ENCODE results near the gene ENAH.
"Not testable (repeated sequence)": the region's sequence is repeated elsewhere in the genome, so short reads cannot be mapped to it uniquely, and the experiment has no call there.

The ENAH gene

GRCh38 chr1:225674381-225674780, 21.5 kb upstream of the ENAH start:
- DNase-seq (ENCODE audit: low read depth): no peak

- no peak for DNase-seq (ENCODE audit: low read depth)
Measured at GRCh38 chr1:225670806-225671733, 18.1 kb upstream of the ENAH start.

- DNase-seq (ENCODE audit: low read depth): no peak
Measured at GRCh38 chr1:225670356-225670755, 17.4 kb upstream of the ENAH start.

- no peak for DNase-seq (ENCODE audit: low read depth)
Measured at GRCh38 chr1:225668222-225668621, 15.3 kb upstream of the ENAH start.

GRCh38 chr1:225667362-225667761, 14.4 kb upstream of the ENAH start:
- no peak for DNase-seq (ENCODE audit: low read depth)

- no peak for DNase-seq (ENCODE audit: low read depth)
Measured at GRCh38 chr1:225666495-225666894, 13.6 kb upstream of the ENAH start.

GRCh38 chr1:225664762-225665161, 11.8 kb upstream of the ENAH start:
- no peak for DNase-seq (ENCODE audit: low read depth)

- no peak for DNase-seq (ENCODE audit: low read depth)
Measured at GRCh38 chr1:225662155-225662554, 9.2 kb upstream of the ENAH start.

GRCh38 chr1:225660544-225660946, 7.6 kb upstream of the ENAH start:
- no peak for DNase-seq (ENCODE audit: low read depth)

- DNase-seq (ENCODE audit: low read depth): no peak
Measured at GRCh38 chr1:225658041-225658440, 5.1 kb upstream of the ENAH start.

GRCh38 chr1:225657462-225657989, 4.6 kb upstream of the ENAH start:
- no peak for DNase-seq (ENCODE audit: low read depth)

GRCh38 chr1:225656259-225656655, 3.3 kb upstream of the ENAH start:
- DNase-seq (ENCODE audit: low read depth): not testable (repeated sequence)

- no peak for DNase-seq (ENCODE audit: low read depth)
Measured at GRCh38 chr1:225655509-225656258, 2.8 kb upstream of the ENAH start.

GRCh38 chr1:225654688-225655508, 2.0 kb upstream of the ENAH start:
- DNase-seq (ENCODE audit: low read depth): no peak

- DNase-seq (ENCODE audit: low read depth): no peak
Measured at GRCh38 chr1:225654277-225654597, 1.3 kb upstream of the ENAH start.

- no peak for DNase-seq (ENCODE audit: low read depth)
Measured at GRCh38 chr1:225653463-225654276, 747 bp upstream of the ENAH start.

- no peak for DNase-seq (ENCODE audit: low read depth)
Measured at GRCh38 chr1:225651872-225652728, 823 bp downstream of the ENAH start.

- DNase-seq (ENCODE audit: low read depth): no peak
Measured at GRCh38 chr1:225651376-225651871, 1.5 kb downstream of the ENAH start.

GRCh38 chr1:225650179-225650578, 2.7 kb downstream of the ENAH start:
- DNase-seq (ENCODE audit: low read depth): no peak
